Activated gamma-delta T cell treated with Interleukin-2 at 50 U/mL for 16 hours (primary cell): ENCODE data around the gene GPC6.

Source experiments
- DNase-seq: peaks from one replicate; pipeline ENCODE4 v3.0.0-alpha.2; 2020

The GPC6 gene

DNA sequence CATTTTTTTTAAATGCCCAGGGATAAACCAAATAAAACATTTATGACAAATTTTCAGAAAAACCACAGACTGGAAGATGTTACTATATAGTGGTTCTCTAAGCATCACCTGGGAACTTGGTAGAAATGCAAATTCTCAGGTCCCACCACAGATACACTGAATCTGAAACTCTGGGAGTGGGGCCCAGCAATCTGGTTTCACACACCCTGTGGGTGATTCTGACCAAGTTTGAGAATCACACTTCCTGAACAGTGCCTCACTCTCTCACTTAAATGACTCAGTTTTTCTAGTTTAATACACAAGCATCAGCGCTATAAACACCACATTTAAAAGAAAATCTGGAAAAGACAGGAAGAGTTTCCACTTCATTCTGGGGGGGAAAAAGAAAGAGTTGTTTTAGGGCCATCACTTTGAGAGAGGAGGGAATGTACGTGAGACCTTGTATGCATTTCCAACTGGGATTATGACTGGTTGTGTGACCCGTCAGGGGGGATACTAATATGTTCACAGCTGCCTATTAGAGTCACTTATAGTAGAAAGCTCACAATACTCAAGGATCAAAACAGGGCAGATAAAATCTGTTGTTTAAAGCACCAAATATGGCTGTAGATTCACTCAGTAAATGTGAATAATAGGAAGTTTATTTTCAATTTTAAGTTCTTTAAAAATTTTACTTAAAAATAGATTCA lies 567.7 kb downstream of the GPC6 start:
- no peak for DNase-seq

DNA sequence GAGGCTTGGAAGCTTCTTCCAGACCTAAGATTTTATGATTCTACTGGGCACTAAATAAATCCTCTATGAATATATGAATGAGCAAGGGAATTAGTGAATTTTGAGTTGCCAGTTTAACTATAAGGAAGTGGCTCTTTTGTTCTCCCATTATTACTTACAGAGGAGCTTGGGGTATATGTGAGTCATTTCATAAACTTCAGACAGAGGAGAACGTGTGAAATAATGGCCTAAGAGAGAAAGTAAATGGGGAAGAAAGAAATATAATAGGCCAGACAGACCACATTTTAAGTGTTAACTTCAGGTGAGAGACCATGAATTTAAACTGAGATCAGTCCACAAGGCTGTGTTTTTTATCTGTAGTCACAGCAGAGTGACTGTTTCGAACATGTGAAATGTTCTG lies 570.9 kb downstream of the GPC6 start:
- DNase-seq: no peak

DNA sequence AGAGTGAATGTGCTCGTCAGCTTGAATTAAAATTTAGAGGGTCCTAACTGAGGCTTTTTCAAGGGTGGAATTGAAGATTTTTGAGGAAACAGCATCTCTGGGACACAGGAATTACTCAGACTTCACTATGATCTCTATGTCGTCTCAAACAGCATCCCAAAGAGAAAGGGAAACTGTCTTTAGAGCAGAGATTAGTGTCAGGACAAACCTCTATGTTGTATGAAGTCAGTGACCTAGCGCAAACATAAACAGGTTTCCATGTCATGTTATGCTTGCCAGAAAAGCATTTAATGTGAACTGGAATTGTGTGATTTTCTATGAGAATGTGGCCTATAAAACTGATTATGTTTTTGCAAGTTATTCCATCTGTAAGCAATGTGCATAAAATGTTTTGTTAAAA lies 573.7 kb downstream of the GPC6 start:
- DNase-seq: no peak

- DNase-seq: no peak
These were observed 579.1 kb downstream of the GPC6 start for GRCh38 chr13:93805736-93806135.

GRCh38 chr13:93806861-93807260 lies 580.3 kb downstream of the GPC6 start:
- no peak for DNase-seq

GRCh38 chr13:93810264-93810663 lies 583.7 kb downstream of the GPC6 start:
- no peak for DNase-seq

GRCh38 chr13:93811071-93811737 lies 584.6 kb downstream of the GPC6 start:
- no peak for DNase-seq

- DNase-seq: no peak
These were observed 585.1 kb downstream of the GPC6 start for GRCh38 chr13:93811738-93812112.

DNA sequence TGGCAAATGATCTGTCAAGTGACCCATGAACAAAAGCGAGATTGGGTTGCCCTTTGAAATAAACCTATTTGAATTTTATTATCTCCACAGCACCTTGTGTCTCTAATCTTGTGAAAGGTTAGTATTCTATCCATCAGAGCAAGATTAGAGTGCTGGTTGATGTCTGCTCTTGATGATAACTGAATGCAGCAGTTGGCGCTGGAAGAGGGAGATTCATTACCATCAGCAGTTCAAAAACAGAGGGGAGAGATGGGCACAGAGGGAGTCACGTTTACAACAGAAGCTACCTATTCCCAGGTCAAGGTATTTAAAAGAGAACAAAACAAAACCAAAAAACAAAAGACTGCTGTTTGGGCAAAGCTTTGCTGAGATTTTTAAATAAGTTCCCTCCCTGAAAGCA lies 588.1 kb downstream of the GPC6 start:
- DNase-seq: no peak

DNA sequence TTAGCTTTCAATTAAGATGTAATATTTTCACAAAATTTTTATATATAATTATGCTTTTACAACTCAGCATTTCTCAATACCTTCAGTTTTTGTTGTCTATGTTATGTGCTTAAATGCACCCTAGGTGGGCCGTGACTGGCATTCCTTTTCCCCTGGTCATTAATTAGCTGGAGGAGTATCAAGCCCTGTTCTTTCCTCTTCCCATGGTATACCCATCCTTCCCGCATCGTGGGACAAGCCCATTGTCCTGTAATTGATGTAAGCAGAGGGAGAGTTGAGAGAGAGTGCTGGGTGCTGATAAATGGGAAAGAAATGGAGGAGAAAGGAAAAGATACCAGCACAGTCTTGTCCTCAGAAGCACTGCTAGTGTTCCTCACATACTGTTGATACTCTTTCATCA lies 591.7 kb downstream of the GPC6 start:
- DNase-seq: no peak

DNA sequence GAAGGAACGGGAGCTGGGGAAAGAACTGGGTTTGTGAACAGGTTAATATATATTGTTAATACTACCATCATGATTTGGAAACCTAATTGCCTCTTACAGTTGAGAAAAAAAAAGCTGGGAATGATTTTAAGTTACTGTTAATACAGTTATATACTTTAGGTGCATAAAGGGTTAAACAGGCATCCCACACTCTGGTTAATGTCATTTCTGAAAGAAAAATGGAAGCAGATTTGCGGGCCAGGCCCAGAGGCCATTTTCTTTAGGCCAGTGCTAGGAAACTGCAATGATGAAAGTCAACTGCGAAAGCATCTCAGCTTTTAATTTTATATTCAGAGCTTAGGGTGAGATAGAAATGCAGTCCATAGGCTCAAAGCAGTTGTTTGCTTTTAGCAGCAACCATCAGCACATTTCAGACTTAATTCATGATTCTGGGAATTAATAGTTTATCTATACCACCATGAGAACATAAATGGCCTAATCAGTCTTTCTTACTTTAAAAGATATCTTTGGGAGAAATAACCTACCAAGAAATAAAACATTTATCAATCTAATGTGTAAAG lies 592.8 kb downstream of the GPC6 start:
- no peak for DNase-seq

- DNase-seq: no peak
These were observed 597.7 kb downstream of the GPC6 start for GRCh38 chr13:93824286-93824685.

GRCh38 chr13:93834051-93834450 lies 607.4 kb downstream of the GPC6 start:
- DNase-seq: no peak

- no peak for DNase-seq
These were observed 616.5 kb downstream of the GPC6 start for GRCh38 chr13:93843082-93843481.

GRCh38 chr13:93847162-93847561 lies 620.6 kb downstream of the GPC6 start:
- no peak for DNase-seq

GRCh38 chr13:93848247-93848646 lies 621.6 kb downstream of the GPC6 start:
- DNase-seq: no peak

DNA sequence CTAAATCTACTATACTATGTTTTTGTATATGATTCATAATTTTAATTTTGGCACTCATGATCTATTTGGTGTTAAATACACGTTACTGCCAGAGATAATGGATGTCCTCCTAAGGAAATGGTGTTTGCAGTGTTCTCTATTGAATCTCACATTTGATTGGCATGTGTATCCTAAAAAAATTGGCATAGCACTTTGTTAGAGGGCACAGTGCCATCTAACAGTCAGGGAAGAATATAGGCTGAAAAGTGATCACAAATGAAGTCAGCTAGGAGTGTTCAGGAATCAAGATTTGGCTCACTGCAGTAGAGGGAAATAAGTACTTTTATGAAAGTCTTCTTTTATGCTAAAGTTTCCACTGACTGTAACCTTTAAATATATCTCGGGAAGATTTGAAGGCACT lies 624.6 kb downstream of the GPC6 start:
- no peak for DNase-seq

GRCh38 chr13:93853912-93854311 lies 627.3 kb downstream of the GPC6 start:
- no peak for DNase-seq

GRCh38 chr13:93857126-93857525 lies 630.5 kb downstream of the GPC6 start:
- no peak for DNase-seq

DNA sequence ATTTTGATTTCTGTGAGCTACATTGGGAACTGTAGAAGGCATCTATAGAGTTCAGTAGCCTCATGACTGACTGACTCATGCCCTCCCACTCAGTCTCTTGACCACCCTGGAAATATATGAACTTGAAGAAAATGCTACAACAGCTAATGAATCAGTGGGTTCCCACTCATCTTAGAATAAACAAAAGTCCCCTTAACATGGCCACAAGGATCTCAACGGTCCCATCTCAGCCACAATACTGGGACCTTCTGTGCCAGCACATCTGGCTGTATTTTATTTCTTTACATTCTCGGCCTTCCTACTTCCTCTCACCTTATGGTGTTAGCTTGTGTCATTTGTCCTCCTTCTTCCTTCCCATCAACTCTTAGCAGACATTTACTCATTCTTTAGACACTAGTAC lies 633.1 kb downstream of the GPC6 start:
- DNase-seq: no peak

DNA sequence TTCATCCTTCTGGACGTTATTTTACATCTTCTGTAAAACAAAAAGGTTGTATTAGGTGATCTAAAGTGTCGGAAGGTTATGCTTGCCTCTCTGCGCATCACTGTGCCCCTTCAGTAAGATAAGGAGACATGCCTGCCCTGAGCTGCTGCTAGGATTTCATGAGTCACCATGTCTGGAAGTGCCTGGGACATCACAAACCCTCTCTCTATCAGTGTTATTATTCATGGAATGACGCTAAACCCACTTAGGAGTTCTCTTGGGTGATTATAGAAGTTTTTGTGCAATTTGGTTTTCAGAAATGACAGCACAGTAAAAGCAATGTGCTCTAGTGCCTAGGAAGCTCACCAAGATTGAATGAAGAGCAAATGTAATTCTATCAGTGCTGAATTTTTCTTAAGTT lies 635.2 kb downstream of the GPC6 start:
- no peak for DNase-seq

GRCh38 chr13:93862259-93862658 lies 635.7 kb downstream of the GPC6 start:
- no peak for DNase-seq

DNA sequence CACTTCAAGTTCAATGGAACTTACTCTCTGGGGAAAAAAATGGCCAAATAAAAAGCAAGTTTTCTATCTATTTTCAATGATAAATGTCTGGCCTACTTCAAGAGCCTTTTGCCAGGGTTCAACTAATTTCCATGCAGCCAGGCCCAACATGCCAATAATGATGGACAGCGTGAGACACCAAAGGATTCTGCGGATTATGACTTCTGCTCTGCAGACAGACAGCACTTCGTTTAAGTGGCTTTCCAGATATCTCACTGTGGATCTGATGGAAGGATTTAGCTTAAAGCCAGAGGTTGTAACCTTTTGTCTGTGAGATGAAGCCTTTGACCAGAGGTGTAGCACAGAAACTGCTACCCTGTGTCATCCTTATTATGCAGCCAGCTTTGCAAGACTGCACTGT lies 638.6 kb downstream of the GPC6 start:
- no peak for DNase-seq

DNA sequence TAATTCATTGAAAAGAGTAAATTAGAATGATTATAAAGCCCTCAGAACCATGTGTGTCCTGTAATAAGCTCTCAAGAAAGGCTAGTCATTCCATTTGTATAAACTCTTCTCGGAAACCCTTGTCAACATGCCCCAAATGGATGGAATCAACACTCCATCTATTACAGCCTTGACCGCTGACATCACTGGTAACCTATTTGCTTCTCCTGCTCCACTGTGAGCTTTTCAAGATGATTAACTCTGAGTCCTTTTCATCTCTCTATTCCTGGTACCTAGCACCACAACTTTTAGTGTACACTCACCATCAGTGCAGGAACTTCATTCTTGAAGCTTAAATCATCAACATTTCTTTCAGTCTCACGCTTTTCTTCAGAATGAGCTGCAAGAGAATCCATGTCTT lies 640.9 kb downstream of the GPC6 start:
- DNase-seq: no peak

- DNase-seq: no peak
These were observed 645.8 kb downstream of the GPC6 start for GRCh38 chr13:93872376-93872775.
